Measurements from ENCODE around the gene CUX1.
"Not testable (repeated sequence)": the region's sequence is repeated elsewhere in the genome, so short reads cannot be mapped to it uniquely, and the experiment has no call there.

Gene CUX1

GRCh38 chr7:102129636-102130370 is 312.4 kb downstream of the CUX1 start:
- DNase-seq (ENCODE audit: low read depth): no peak
- H3K4me3 ChIP-seq (ENCODE audit: low read depth, low read length): no peak overlapping the region
- no peak for TF ChIP-seq CTCF (IDR thresholded peaks at IDR 0.05; ENCODE audit: low read depth, low read length, missing control alignments)

GRCh38 chr7:102132209-102132752 is 314.9 kb downstream of the CUX1 start:
- no peak for DNase-seq (ENCODE audit: low read depth)
- TF ChIP-seq CTCF (IDR thresholded peaks at IDR 0.05; ENCODE audit: low read depth, low read length, missing control alignments): no peak
- H3K4me3 ChIP-seq (ENCODE audit: low read depth, low read length): no peak overlapping the region

GRCh38 chr7:102138676-102139075 is 321.2 kb downstream of the CUX1 start:
- no peak overlapping the region for H3K4me3 ChIP-seq (ENCODE audit: low read depth, low read length)
- no peak for TF ChIP-seq CTCF (IDR thresholded peaks at IDR 0.05; ENCODE audit: low read depth, low read length, missing control alignments)
- DNase-seq (ENCODE audit: low read depth): no peak

GRCh38 chr7:102140952-102141370 is 323.5 kb downstream of the CUX1 start:
- peak; percentile 30 for DNase-seq (ENCODE audit: low read depth)
- H3K4me3 ChIP-seq (ENCODE audit: low read depth, low read length): no peak overlapping the region
- TF ChIP-seq CTCF (IDR thresholded peaks at IDR 0.05; ENCODE audit: low read depth, low read length, missing control alignments): no peak

GRCh38 chr7:102142433-102142832 is 325.0 kb downstream of the CUX1 start:
- not testable (repeated sequence) for DNase-seq (ENCODE audit: low read depth); H3K4me3 ChIP-seq (ENCODE audit: low read depth, low read length)

- DNase-seq (ENCODE audit: low read depth): no peak
- no peak overlapping the region for H3K4me3 ChIP-seq (ENCODE audit: low read depth, low read length)
- no peak for TF ChIP-seq CTCF (IDR thresholded peaks at IDR 0.05; ENCODE audit: low read depth, low read length, missing control alignments)
These were observed 328.7 kb downstream of the CUX1 start for GRCh38 chr7:102146122-102146521.

- no peak for DNase-seq (ENCODE audit: low read depth)
- no peak overlapping the region for H3K4me3 ChIP-seq (ENCODE audit: low read depth, low read length)
- TF ChIP-seq CTCF (IDR thresholded peaks at IDR 0.05; ENCODE audit: low read depth, low read length, missing control alignments): no peak
These were observed 329.6 kb downstream of the CUX1 start for GRCh38 chr7:102147008-102147407.

Measured in GM12864 (cell line).